ENCODE data around the gene ACOX3. TPM values are rescaled to one million over a fixed set of nuclear protein-coding genes. Genes with fewer than 3 reads are reported as not detected.

ACOX3 gene
- polyA plus RNA-seq, 1 donor (not counting 4 experiments of a cell fraction or from before 2014, with no cell fraction given): 6.7 TPM

- FAIRE-seq: no peak
- TF ChIP-seq CTCF (optimal IDR thresholded peaks at IDR 0.05 in 1 of 3, IDR thresholded peaks at IDR 0.05 in 1 of 3, conservative IDR thresholded peaks at IDR 0.05 in 1 of 3; ENCODE audit: extremely low read depth in 1 of 3, insufficient read depth in 2 of 3, low read length in 3 of 3) (no peak), EZH2 (IDR thresholded peaks at IDR 0.05; ENCODE audit: low read length) (no peak)
Measured at GRCh38 chr4:8365353-8365752, 75.2 kb downstream of the ACOX3 start.

DNA sequence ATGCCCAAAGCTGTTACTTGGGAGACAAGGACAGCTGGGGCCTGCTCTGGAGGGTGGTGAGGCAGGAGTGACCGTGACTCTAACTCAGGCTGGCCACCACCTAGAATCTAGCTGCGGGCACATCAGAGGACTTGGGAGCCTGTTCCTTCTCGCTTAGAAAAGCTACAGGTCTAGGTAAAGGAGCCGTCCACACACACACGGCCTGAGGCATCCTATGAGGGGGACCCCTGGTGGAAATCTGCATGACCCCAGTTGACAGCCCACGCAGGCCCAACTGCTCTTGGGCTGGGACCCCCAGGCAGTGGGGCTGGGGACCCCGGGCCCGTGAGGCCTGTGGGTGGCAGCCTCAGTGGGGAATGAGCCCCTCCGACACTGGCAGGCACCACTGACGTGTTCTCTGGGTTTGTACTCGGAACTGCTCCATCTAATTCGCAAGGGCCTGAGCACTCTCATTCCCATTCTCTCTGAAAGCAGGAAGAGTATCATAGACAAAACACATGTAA lies 75.6 kb downstream of the ACOX3 start:
- no peak overlapping the region for H3K4me3 ChIP-seq (ENCODE audit: control insufficient read depth in 2 of 3, extremely low read depth in 1 of 3, insufficient read depth in 2 of 3, low read depth in 1 of 3, low read length in 3 of 3)
- no peaks in the 10 kb centered on the region for H3K79me2 ChIP-seq (ENCODE audit: control insufficient read depth, insufficient read depth, low read length)
- no peak overlapping the region for H3K27ac ChIP-seq (ENCODE audit: control insufficient read depth, insufficient read depth, low read length)
- H3K9ac ChIP-seq (ENCODE audit: control insufficient read depth, extremely low read depth, insufficient read depth, low read length): no peak overlapping the region
- no peaks in the 10 kb centered on the region for H4K20me1 ChIP-seq (ENCODE audit: control insufficient read depth, extremely low read depth, insufficient read depth, low read length)
- no peak overlapping the region for H3K4me2 ChIP-seq (ENCODE audit: control insufficient read depth, extremely low read depth, insufficient read depth, low read depth, low read length)
- dilution Hi-C loops (cut with MboI; ENCODE audit: extremely low pct_ligation_motif_present, low sequenced_read_pairs): no loop called here
- no peaks in the 10 kb centered on the region for H3K9me3 ChIP-seq (ENCODE audit: control insufficient read depth, low read depth, low read length)
- H2AFZ ChIP-seq (ENCODE audit: control insufficient read depth, low read length): no peak overlapping the region
- no peaks in the 10 kb centered on the region for H3K9me1 ChIP-seq (ENCODE audit: control insufficient read depth, extremely low read depth, insufficient read depth, low read length)
- no peaks in the 10 kb centered on the region for H3K27me3 ChIP-seq (ENCODE audit: control insufficient read depth, extremely low read depth, insufficient read depth, low read length)
- DNase-seq (ENCODE audit: low read depth, low spot score) (no peak), FAIRE-seq (no peak)
- H3K36me3 ChIP-seq (ENCODE audit: control insufficient read depth in 2 of 2, extremely low read depth in 1 of 2, insufficient read depth in 2 of 2, low read length in 2 of 2): peaks cover 0 to 2% of the 10 kb centered on the region in 2 experiments
- TF ChIP-seq CTCF (optimal IDR thresholded peaks at IDR 0.05 in 1 of 3, IDR thresholded peaks at IDR 0.05 in 1 of 3, conservative IDR thresholded peaks at IDR 0.05 in 1 of 3; ENCODE audit: extremely low read depth in 1 of 3, insufficient read depth in 2 of 3, low read length in 3 of 3): no peak
- TF ChIP-seq EZH2 (IDR thresholded peaks at IDR 0.05; ENCODE audit: low read length): no peak
- peaks cover 3% of the 10 kb centered on the region for H3K4me1 ChIP-seq (ENCODE audit: control insufficient read depth, extremely low read depth, insufficient read depth, low read length)

More at GRCh38 chr4:8365353-8365752, 75.2 kb downstream of the ACOX3 start:
- no peaks in the 10 kb centered on the region for H3K27me3 ChIP-seq (ENCODE audit: control insufficient read depth, extremely low read depth, insufficient read depth, low read length)
- no peak overlapping the region for H3K9ac ChIP-seq (ENCODE audit: control insufficient read depth, extremely low read depth, insufficient read depth, low read length)
- dilution Hi-C loops (cut with MboI; ENCODE audit: extremely low pct_ligation_motif_present, low sequenced_read_pairs): no loop called here
- no peak overlapping the region for H3K4me3 ChIP-seq (ENCODE audit: control insufficient read depth in 2 of 3, extremely low read depth in 1 of 3, insufficient read depth in 2 of 3, low read depth in 1 of 3, low read length in 3 of 3)
- no peaks in the 10 kb centered on the region for H3K9me3 ChIP-seq (ENCODE audit: control insufficient read depth, low read depth, low read length)
- no peak overlapping the region for H2AFZ ChIP-seq (ENCODE audit: control insufficient read depth, low read length)
- H3K4me1 ChIP-seq (ENCODE audit: control insufficient read depth, extremely low read depth, insufficient read depth, low read length): peaks cover 3% of the 10 kb centered on the region
- peaks cover 0 to 2% of the 10 kb centered on the region in 2 experiments for H3K36me3 ChIP-seq (ENCODE audit: control insufficient read depth in 2 of 2, extremely low read depth in 1 of 2, insufficient read depth in 2 of 2, low read length in 2 of 2)
- no peak overlapping the region for H3K27ac ChIP-seq (ENCODE audit: control insufficient read depth, insufficient read depth, low read length)
- H4K20me1 ChIP-seq (ENCODE audit: control insufficient read depth, extremely low read depth, insufficient read depth, low read length): no peaks in the 10 kb centered on the region
- no peak for DNase-seq (ENCODE audit: low read depth, low spot score)
- H3K9me1 ChIP-seq (ENCODE audit: control insufficient read depth, extremely low read depth, insufficient read depth, low read length): no peaks in the 10 kb centered on the region
- H3K4me2 ChIP-seq (ENCODE audit: control insufficient read depth, extremely low read depth, insufficient read depth, low read depth, low read length): no peak overlapping the region
- no peaks in the 10 kb centered on the region for H3K79me2 ChIP-seq (ENCODE audit: control insufficient read depth, insufficient read depth, low read length)

Measured in keratinocyte (primary cell).